Fibroblast of the conjunctiva (primary cell): ENCODE data around the gene ZFP36L2.
A peak's percentile ranks its signal among the peaks of the same experiment; 100 is the strongest.

Source experiments
- DNase-seq: peaks from one replicate; pipeline ENCODE4 v3.0.0-alpha.2; 2010; ENCODE audit warnings: low read depth

The ZFP36L2 gene

GRCh38 chr2:43226558-43226954 lies at the start of gene ZFP36L2:
Gene ZFP36L2 (minus strand): TSS chr2:43226606. CDS start chr2:43226315, 291 bp downstream.
- DNase-seq, result peak; percentile 92

- DNase-seq, result no peak
Observed at GRCh38 chr2:43274721-43275120, 48.3 kb upstream of the ZFP36L2 start.

- DNase-seq, result no peak
Observed at GRCh38 chr2:43274055-43274454, 47.6 kb upstream of the ZFP36L2 start.

- no peak for DNase-seq
Observed at GRCh38 chr2:43273529-43273928, 47.1 kb upstream of the ZFP36L2 start.

GRCh38 chr2:43270930-43271615 lies 44.7 kb upstream of the ZFP36L2 start:
- DNase-seq, result no peak

GRCh38 chr2:43270461-43270860 lies 44.1 kb upstream of the ZFP36L2 start:
- no peak for DNase-seq

- DNase-seq, result peak; percentile 95
Observed at GRCh38 chr2:43269706-43270105, 43.3 kb upstream of the ZFP36L2 start.

GRCh38 chr2:43269074-43269572 lies 42.7 kb upstream of the ZFP36L2 start:
- DNase-seq, result peak; percentile 97

- no peak for DNase-seq
Observed at GRCh38 chr2:43268066-43268953, 41.9 kb upstream of the ZFP36L2 start.

GRCh38 chr2:43267381-43267780 lies 41.0 kb upstream of the ZFP36L2 start:
- DNase-seq, result no peak

- no peak for DNase-seq
Observed at GRCh38 chr2:43266711-43267111, 40.3 kb upstream of the ZFP36L2 start.

GRCh38 chr2:43265421-43265820 lies 39.0 kb upstream of the ZFP36L2 start:
- DNase-seq, result peak; percentile 22

- peak; percentile 33 for DNase-seq
Observed at GRCh38 chr2:43265001-43265400, 38.6 kb upstream of the ZFP36L2 start.

GRCh38 chr2:43262951-43263350 lies 36.5 kb upstream of the ZFP36L2 start:
- DNase-seq, result no peak

- DNase-seq, result no peak
Observed at GRCh38 chr2:43262239-43262638, 35.8 kb upstream of the ZFP36L2 start.

- no peak for DNase-seq
Observed at GRCh38 chr2:43259512-43259911, 33.1 kb upstream of the ZFP36L2 start.

GRCh38 chr2:43258547-43259156 lies 32.2 kb upstream of the ZFP36L2 start:
- no peak for DNase-seq

- DNase-seq, result no peak
Observed at GRCh38 chr2:43255296-43255910, 29.0 kb upstream of the ZFP36L2 start.

- DNase-seq, result no peak
Observed at GRCh38 chr2:43254331-43254730, 27.9 kb upstream of the ZFP36L2 start.

GRCh38 chr2:43251171-43251731 lies 24.8 kb upstream of the ZFP36L2 start:
- peak; percentile 73 for DNase-seq

- DNase-seq, result no peak
Observed at GRCh38 chr2:43250015-43250414, 23.6 kb upstream of the ZFP36L2 start.

GRCh38 chr2:43248621-43249020 lies 22.2 kb upstream of the ZFP36L2 start:
- DNase-seq, result no peak
